WI38 (cell line): ENCODE measurements around the gene NAGK.
A peak's percentile ranks its signal among the peaks of the same experiment; 100 is the strongest.
"Not testable (repeated sequence)": the region's sequence is repeated elsewhere in the genome, so short reads cannot be mapped to it uniquely, and the experiment has no call there.

Experiments
- H3K4me3 ChIP-seq: 2 replicates; pipeline ENCODE4 v1.5.1; 2011; ENCODE audit warnings: low read depth, mild to moderate bottlenecking, control low read depth, low read length
- TF ChIP-seq, protein P1 (sequence below): IDR thresholded peaks from 2 replicates; pipeline ENCODE4 v1.5.1; 2012; ENCODE audit warnings: low read depth, mild to moderate bottlenecking, control low read depth, low read length

Gene NAGK

GRCh38 chr2:71068218-71069035 is at the start of gene NAGK:
Gene NAGK, plus strand, starts transcription at chr2:71068648. Its CDS starts 36 bp downstream, at chr2:71068684.
- TF ChIP-seq, protein P1, sequence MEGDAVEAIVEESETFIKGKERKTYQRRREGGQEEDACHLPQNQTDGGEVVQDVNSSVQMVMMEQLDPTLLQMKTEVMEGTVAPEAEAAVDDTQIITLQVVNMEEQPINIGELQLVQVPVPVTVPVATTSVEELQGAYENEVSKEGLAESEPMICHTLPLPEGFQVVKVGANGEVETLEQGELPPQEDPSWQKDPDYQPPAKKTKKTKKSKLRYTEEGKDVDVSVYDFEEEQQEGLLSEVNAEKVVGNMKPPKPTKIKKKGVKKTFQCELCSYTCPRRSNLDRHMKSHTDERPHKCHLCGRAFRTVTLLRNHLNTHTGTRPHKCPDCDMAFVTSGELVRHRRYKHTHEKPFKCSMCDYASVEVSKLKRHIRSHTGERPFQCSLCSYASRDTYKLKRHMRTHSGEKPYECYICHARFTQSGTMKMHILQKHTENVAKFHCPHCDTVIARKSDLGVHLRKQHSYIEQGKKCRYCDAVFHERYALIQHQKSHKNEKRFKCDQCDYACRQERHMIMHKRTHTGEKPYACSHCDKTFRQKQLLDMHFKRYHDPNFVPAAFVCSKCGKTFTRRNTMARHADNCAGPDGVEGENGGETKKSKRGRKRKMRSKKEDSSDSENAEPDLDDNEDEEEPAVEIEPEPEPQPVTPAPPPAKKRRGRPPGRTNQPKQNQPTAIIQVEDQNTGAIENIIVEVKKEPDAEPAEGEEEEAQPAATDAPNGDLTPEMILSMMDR, result no peak
- peak within 1 kb of the TSS; percentile 97 for H3K4me3 ChIP-seq

DNA sequence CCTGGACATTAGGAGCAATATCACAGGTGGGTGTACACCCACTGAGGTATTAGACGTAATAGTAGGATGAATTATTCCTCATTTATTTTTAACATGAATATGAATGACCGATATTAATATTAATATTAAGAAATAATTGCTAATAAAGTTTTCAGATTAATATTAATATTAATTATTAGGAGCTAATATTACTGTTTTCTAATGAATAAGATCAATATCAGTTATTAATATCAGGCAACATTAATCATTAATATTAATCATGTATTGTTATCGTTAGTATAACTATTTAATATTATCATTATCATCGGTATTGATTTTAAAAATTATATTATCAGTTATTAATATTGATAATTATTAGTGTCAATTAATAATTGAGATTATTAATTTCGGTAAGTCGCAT is 48.5 kb upstream of the NAGK start:
- H3K4me3 ChIP-seq, result not testable (repeated sequence)

GRCh38 chr2:71021394-71021793 is 47.1 kb upstream of the NAGK start:
- H3K4me3 ChIP-seq, result not testable (repeated sequence)

DNA sequence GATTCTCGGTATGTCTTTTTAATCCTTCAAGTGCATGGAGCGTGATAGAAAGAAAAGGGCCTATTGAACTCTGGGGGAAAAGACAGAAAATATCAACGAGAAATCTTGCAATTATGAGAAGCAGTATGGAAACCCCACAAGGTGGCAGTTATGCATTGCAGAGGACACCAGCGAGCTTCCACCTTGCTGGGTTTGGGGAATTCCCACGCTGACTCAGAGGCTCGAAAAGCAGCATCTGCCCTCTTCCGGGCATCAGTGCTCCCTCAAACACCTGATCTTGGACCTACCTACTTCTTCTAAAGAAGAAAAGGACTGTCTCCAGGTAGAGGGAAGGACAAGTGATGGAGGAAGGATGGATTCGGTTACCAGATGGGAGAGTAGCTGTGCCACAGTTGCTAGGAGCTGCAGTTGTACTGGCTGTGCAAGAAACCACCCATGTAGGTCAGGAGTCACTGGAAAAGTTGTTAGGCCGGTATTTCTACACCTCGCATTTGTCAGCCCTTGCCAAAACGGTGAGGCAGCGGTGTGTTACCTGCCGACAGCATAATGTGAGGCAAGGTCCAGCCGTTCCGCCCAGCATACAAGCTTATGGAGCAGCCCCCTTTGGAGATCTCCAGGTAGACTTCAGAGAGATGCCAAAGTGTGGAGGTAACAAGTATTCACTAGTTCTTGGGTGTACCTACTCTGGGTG is 44.8 kb upstream of the NAGK start:
- H3K4me3 ChIP-seq, result not testable (repeated sequence)

GRCh38 chr2:71036296-71036695 is 32.2 kb upstream of the NAGK start:
- not testable (repeated sequence) for H3K4me3 ChIP-seq

- TF ChIP-seq, protein P1, result no peak
- H3K4me3 ChIP-seq, result no peak overlapping the region
Observed at GRCh38 chr2:71042287-71042686, 26.2 kb upstream of the NAGK start.

GRCh38 chr2:71043531-71044407 is 24.7 kb upstream of the NAGK start:
- TF ChIP-seq, protein P1, result no peak
- H3K4me3 ChIP-seq, result no peak overlapping the region

DNA sequence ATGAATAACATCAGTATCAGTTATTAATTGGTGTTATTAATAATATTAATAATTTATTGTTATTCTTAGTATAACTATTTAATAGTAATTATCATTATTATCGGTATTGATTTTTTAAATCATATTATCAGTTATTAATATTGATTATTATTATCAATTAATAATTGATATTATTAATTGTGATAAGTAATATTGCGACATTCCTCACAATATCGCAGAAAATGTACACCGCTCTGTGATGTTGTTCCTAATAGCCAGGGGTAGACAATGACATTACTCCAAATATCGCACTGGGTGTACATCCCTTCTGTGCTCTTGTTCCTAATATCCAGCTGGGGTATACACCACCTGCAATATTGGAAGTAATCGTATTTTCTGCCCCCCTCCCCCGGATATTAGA is 23.3 kb upstream of the NAGK start:
- no peak overlapping the region for H3K4me3 ChIP-seq
- TF ChIP-seq, protein P1, result no peak

DNA sequence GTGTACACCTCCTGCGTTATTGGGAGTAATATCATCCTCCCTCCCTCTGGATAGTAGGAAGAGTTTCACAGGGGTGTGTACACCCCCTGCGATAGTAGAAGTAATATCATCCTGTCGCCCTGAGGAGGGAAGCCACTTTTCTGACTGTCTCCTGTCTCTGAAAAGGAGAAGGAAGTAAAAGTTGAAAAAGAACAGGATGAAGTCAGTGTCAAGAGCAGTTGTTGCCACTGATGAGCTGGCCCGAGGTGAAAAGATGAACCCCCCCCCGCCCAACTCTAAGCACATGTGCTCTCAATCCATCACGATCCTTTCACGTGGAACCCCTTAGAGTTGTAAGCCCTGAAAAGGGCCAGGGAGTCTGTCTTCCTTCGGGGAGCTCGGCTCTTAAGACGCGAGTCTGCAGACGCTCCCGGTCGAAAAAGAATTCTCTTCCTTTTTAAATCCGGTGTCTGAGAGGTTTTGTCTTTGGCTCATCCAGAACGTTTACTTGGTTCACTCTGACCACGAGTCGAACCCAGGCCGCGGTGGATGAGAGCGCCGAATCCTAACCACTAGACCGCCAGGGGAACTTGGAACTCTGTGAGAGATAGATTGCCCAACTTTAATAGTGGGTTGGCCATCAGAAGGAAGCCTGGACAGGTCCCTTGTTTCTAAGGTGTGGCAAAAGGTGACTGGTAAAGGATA is 22.4 kb upstream of the NAGK start:
- H3K4me3 ChIP-seq, result no peak overlapping the region
- TF ChIP-seq, protein P1, result no peak
